Measurements from ENCODE around the gene CTNNBIP1. TPM values are rescaled to one million over a fixed set of nuclear protein-coding genes. Genes with fewer than 3 reads are reported as not detected.
A peak's percentile ranks its signal among the peaks of the same experiment; 100 is the strongest.

Gene CTNNBIP1
- total and polyA plus RNA-seq, 9 of the 15 experiments (the other 6 are each of a cell fraction or from before 2014, with no cell fraction given), result 0.65 to 29.2 (median 14.7) TPM

DNA sequence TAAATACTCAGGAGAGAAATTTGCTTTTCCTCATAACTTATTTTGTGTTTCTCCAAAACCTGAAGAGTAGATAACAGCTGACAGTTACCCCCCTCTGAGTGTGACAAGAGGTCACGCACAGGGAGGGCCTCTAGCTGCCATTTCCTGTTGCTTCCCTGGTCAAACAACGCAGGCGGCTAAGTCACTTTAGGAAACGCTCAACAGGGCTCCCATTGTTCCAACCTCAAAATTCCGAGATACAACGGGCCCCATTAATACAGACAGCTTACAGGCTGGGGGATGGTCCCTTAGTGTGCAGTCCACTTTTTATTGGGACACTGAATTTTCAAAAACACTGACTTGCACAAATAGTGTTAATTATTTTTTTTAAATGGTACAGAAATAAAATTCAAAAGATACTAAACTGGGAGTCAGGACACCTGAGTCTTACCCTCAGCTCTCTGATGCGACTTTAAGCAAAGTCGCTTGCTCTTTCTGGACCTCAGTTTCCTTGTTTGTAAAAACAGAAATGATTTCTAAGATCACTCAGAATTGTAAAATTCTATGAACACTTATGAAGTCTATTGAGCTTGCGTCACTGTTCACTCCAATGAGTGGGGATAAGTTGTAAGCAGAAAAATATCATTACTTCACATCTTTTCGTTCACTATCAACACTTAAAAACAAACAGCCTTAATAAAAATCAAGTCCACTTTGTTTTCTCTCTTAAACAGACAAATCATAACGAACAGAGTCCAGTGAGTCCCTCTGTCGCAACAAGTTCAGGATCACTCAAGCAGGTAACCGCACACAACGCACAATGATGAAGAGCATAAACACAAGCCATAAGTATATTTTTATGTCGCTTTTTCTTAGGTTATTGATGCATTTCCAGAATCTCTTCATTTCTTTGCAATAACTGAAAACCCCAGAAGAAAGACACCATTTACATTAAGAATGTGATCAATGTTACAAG is 19.6 kb upstream of the CTNNBIP1 start (continued):
- TF ChIP-seq, protein P1, sequence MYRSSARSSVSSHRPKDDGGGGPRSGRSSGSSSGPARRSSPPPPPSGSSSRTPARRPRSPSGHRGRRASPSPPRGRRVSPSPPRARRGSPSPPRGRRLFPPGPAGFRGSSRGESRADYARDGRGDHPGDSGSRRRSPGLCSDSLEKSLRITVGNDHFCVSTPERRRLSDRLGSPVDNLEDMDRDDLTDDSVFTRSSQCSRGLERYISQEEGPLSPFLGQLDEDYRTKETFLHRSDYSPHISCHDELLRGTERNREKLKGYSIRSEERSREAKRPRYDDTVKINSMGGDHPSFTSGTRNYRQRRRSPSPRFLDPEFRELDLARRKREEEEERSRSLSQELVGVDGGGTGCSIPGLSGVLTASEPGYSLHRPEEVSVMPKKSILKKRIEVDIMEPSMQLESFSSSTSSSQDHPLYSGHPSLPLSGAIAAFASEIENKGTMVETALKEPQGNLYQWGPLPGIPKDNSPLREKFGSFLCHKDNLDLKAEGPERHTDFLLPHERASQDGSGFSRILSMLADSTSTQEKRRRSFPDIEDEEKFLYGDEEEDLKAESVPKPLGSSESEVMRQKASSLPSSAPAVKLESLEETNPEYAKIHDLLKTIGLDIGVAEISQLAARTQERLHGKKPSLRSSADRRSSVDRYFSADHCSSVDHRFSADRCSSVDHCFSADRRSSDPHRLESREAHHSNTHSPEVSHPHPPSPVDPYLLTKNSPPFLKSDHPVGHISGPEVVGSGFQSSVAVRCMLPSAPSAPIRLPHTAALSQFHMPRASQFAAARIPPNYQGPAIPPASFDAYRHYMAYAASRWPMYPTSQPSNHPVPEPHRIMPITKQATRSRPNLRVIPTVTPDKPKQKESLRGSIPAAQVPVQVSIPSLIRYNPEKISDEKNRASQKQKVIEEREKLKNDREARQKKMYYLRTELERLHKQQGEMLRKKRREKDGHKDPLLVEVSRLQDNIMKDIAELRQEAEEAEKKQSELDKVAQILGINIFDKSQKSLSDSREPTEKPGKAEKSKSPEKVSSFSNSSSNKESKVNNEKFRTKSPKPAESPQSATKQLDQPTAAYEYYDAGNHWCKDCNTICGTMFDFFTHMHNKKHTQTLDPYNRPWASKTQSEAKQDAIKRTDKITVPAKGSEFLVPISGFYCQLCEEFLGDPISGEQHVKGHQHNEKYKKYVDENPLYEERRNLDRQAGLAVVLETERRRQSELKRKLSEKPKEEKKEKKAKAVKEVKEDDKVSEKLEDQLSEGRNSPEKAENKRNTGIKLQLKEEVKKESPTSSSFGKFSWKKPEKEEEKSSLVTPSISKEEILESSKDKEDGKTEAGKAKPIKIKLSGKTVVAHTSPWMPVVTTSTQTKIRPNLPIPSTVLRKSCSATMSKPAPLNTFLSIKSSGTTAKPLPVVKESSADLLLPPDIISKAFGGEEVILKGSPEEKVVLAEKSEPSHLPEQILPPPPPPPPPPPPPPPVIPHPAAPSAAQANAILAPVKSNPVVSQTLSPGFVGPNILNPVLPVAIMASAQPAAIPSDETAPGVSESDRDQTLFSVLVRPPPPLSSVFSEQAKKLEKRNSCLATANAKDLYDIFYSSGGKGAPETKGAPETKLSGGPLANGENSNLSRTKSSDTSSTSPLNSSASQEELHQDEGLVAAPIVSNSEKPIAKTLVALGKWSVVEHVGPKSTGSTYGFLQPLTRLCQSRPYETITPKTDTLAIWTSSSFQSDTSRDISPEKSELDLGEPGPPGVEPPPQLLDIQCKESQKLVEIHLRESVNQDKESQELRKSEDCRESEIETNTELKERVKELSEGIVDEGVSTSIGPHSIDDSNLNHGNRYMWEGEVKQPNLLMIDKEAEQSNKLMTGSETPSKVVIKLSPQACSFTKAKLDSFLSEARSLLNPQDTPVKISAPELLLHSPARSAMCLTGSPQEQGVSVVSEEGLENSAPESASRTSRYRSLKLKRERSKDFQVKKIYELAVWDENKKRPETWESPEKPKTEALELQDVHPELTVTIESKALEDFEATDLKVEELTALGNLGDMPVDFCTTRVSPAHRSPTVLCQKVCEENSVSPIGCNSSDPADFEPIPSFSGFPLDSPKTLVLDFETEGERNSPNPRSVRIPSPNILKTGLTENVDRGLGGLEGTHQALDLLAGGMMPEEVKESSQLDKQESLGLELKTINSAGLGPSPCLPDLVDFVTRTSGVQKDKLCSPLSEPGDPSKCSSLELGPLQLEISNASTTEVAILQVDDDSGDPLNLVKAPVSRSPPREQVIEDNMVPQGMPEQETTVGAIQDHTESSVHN (IDR thresholded peaks at IDR 0.05; ENCODE audit: borderline replicate concordance in 1 of 2, low read depth in 1 of 2), result no peak
- TF ChIP-seq CCNT2 (IDR thresholded peaks at IDR 0.05; ENCODE audit: borderline replicate concordance, extremely low read depth, insufficient read length, low read depth, low read length) (no peak), XRCC4 (IDR thresholded peaks at IDR 0.05; ENCODE audit: extremely low read depth, insufficient read depth, insufficient read length) (no peak), ELK1 (CRISPR knock-in tag; IDR thresholded peaks at IDR 0.05) (no peak), ZNF253 (CRISPR knock-in tag; conservative IDR thresholded peaks at IDR 0.05) (no peak), BMI1 (IDR thresholded peaks at IDR 0.05; ENCODE audit: low read length) (no peak), FOXP1 (CRISPR knock-in tag; IDR thresholded peaks at IDR 0.05) (no peak), MECOM (CRISPR knock-in tag; IDR thresholded peaks at IDR 0.05) (0 out of 2 replicates have a peak, but pooled peaks have one; percentile 19), POLR2H (tag; IDR thresholded peaks at IDR 0.05; ENCODE audit: low read depth) (peak; percentile 68), BRD9 (IDR thresholded peaks at IDR 0.05; ENCODE audit: low read depth, partially characterized antibody) (peak; percentile 84), NFE2 (IDR thresholded peaks at IDR 0.05; ENCODE audit: low read depth) (no peak; the same call in 1 of the 2 replicates), TAL1 (IDR thresholded peaks at IDR 0.05) (no peak), RAD51 (IDR thresholded peaks at IDR 0.05; ENCODE audit: borderline replicate concordance, low read depth) (no peak; the same call in 1 of the 2 replicates), ETV5 (CRISPR knock-in tag; IDR thresholded peaks at IDR 0.05; ENCODE audit: low read depth) (peak; percentile 65; the same call in 1 of the 2 replicates), SETDB1 (IDR thresholded peaks at IDR 0.05; ENCODE audit: low read length) (no peak), POLR2A (conservative IDR thresholded peaks at IDR 0.05) (peak; percentile 69), CTBP1 (IDR thresholded peaks at IDR 0.05; ENCODE audit: borderline replicate concordance) (peak; percentile 47; the same call in 1 of the 2 replicates)
- TF ChIP-seq, protein P2, sequence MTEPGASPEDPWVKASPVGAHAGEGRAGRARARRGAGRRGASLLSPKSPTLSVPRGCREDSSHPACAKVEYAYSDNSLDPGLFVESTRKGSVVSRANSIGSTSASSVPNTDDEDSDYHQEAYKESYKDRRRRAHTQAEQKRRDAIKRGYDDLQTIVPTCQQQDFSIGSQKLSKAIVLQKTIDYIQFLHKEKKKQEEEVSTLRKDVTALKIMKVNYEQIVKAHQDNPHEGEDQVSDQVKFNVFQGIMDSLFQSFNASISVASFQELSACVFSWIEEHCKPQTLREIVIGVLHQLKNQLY (CRISPR knock-in tag; conservative IDR thresholded peaks at IDR 0.05), result no peak
